HepG2 (cell line): ENCODE results near the gene ASPHD1. TPM values are rescaled to one million over a fixed set of nuclear protein-coding genes. Genes with fewer than 3 reads are reported as not detected.

Experiments
- AGO2 ChIP-seq: fragments of 200-400 bp; formaldehyde crosslinking; optimal IDR thresholded peaks from 2 replicates; pipeline ENCODE3; 2017; ENCODE audit warnings: mild to moderate bottlenecking, low read depth, low read length, moderate library complexity
- ARHGAP35 ChIP-seq: sonication (generic); formaldehyde crosslinking; IDR thresholded peaks from 2 replicates; pipeline ENCODE4 v1.9.0; 2022; ENCODE audit warnings: mild to moderate bottlenecking, inconsistent platforms, moderate library complexity, missing genetic modification reagents, borderline replicate concordance
- BCL6 ChIP-seq: IDR thresholded peaks from 2 replicates; pipeline ENCODE4 v1.6.1; 2016; ENCODE audit warnings: missing genetic modification reagents, missing compliant biosample characterization
- EZH2 ChIP-seq: conservative IDR thresholded peaks from 2 replicates; pipeline ENCODE4 v1.6.1; 2012; ENCODE audit warnings: mild to moderate bottlenecking, low read depth, low read length, moderate library complexity
- HOXA5 ChIP-seq: sonication (generic); formaldehyde crosslinking; IDR thresholded peaks from 2 replicates; pipeline ENCODE4 v1.4.0; 2020; ENCODE audit warnings: missing genetic modification reagents
- JDP2 ChIP-seq: sonication (generic); formaldehyde crosslinking; IDR thresholded peaks from 2 replicates; pipeline ENCODE4 v1.8.1; 2022; ENCODE audit warnings: missing genetic modification reagents, borderline replicate concordance
- MEIS2 ChIP-seq: sonication (generic); formaldehyde crosslinking; IDR thresholded peaks from 2 replicates; pipeline ENCODE4 v1.9.0; 2021; ENCODE audit warnings: mild to moderate bottlenecking, missing genetic modification reagents
- MTF2 ChIP-seq: sonication (generic); formaldehyde crosslinking; IDR thresholded peaks from 2 replicates; pipeline ENCODE4 v1.5.0; 2020; ENCODE audit warnings: missing genetic modification reagents, borderline replicate concordance
- NCOA5 ChIP-seq: sonication (generic); formaldehyde crosslinking; IDR thresholded peaks from 2 replicates; pipeline ENCODE4 v1.4.0; 2020; ENCODE audit warnings: missing genetic modification reagents
- NFATC3 ChIP-seq: sonication (generic); formaldehyde crosslinking; IDR thresholded peaks from 2 replicates; pipeline ENCODE4 v1.5.1; 2020; ENCODE audit warnings: mild to moderate bottlenecking, missing genetic modification reagents
- POLR2AphosphoS5 ChIP-seq: IDR thresholded peaks from 2 replicates; pipeline ENCODE4 v1.6.1; 2012; ENCODE audit warnings: low read depth, low read length
- SRSF1 ChIP-seq: fragments of 200-400 bp; formaldehyde crosslinking; optimal IDR thresholded peaks from 2 replicates; pipeline ENCODE3; 2017; ENCODE audit warnings: mild to moderate bottlenecking, low read depth, low read length, moderate library complexity
- TAF15 ChIP-seq: fragments of 200-400 bp; formaldehyde crosslinking; IDR thresholded peaks from one replicate; pipeline ENCODE4 v1.6.1; 2018; ENCODE audit warnings: mild to moderate bottlenecking, low read depth, low read length; ENCODE audit not compliant: poor library complexity, severe bottlenecking
- TEAD3 ChIP-seq: optimal IDR thresholded peaks from 2 replicates; pipeline ENCODE3; 2016; ENCODE audit warnings: borderline replicate concordance
- THYN1 ChIP-seq: sonication (generic); formaldehyde crosslinking; IDR thresholded peaks from 2 replicates; pipeline ENCODE4 v1.8.1; 2023; ENCODE audit warnings: low read depth, mild to moderate bottlenecking, moderate library complexity, missing genetic modification reagents, borderline replicate concordance
- ZBTB49 ChIP-seq: sonication (generic); formaldehyde crosslinking; IDR thresholded peaks from 2 replicates; pipeline ENCODE4 v1.4.0; 2020; ENCODE audit warnings: missing genetic modification reagents, borderline replicate concordance
- ZBTB7A ChIP-seq: sonication (generic); formaldehyde crosslinking; IDR thresholded peaks from 2 replicates; pipeline ENCODE4 v1.8.0; 2022; ENCODE audit warnings: mild to moderate bottlenecking, missing genetic modification reagents
- ZBTB8A ChIP-seq: sonication (generic); formaldehyde crosslinking; IDR thresholded peaks from 2 replicates; pipeline ENCODE4 v1.4.0; 2020; ENCODE audit warnings: mild to moderate bottlenecking, low read depth, missing genetic modification reagents, borderline replicate concordance
- ZNF280D ChIP-seq: sonication (generic); formaldehyde crosslinking; IDR thresholded peaks from 2 replicates; pipeline ENCODE4 v1.5.1; 2020; ENCODE audit warnings: mild to moderate bottlenecking, missing genetic modification reagents
- ZNF530 ChIP-seq: sonication (generic); formaldehyde crosslinking; IDR thresholded peaks from 2 replicates; pipeline ENCODE4 v1.5.0; 2020; ENCODE audit warnings: low read depth, mild to moderate bottlenecking, missing genetic modification reagents
- ZNF703 ChIP-seq: sonication (generic); formaldehyde crosslinking; IDR thresholded peaks from 2 replicates; pipeline ENCODE4 v1.5.1; 2020; ENCODE audit warnings: missing genetic modification reagents, mild to moderate bottlenecking, moderate library complexity, borderline replicate concordance
- ZNF709 ChIP-seq: sonication (generic); formaldehyde crosslinking; IDR thresholded peaks from 2 replicates; pipeline ENCODE4 v1.5.0; 2020; ENCODE audit warnings: mild to moderate bottlenecking, missing genetic modification reagents
- ZNF850 ChIP-seq: sonication (generic); formaldehyde crosslinking; conservative IDR thresholded peaks from 2 replicates; pipeline ENCODE4 v1.9.0; 2021; ENCODE audit warnings: mild to moderate bottlenecking, missing genetic modification reagents
- ZSCAN31 ChIP-seq: sonication (generic); formaldehyde crosslinking; IDR thresholded peaks from 2 replicates; pipeline ENCODE4 v1.5.0; 2020; ENCODE audit warnings: low read depth, mild to moderate bottlenecking, missing genetic modification reagents
- polyA plus RNA-seq, 8 experiments: library from polyadenylated mRNA; depleted of rRNA in 3 of 8; stranded (reverse) in 7 of 8; unstranded in 1 of 8; fragments of >200 nt; fragmentation: Illumina TruSeq in 4 of 8; extraction: Trizol in 4 of 8; gene quantifications; 2 replicates each; pipeline versions ENCODE4 v1.2.1 to v1.2.3, GENCODE V29; 2011 to 2016; ENCODE audit warnings: low read depth in 4 of 8, missing spikeins in 1 of 8, mixed read lengths in 1 of 8; ENCODE audit not compliant: insufficient read depth in 1 of 8
- total RNA-seq, 5 experiments: library from RNA; depleted of rRNA; stranded (reverse); fragments of >200 nt; fragmentation: Illumina TruSeq; extraction: Trizol; gene quantifications; 2 replicates each; pipeline ENCODE4 v1.2.3, GENCODE V29; 2016; ENCODE audit warnings: low read depth in 1 of 5

Gene ASPHD1
- total and polyA plus RNA-seq, 2 of the 13 experiments (the other 11 are each of a cell fraction or from before 2014, with no cell fraction given): 13.1 to 19.7 TPM

GRCh38 chr16:29863669-29863984 is 36.7 kb upstream of the ASPHD1 start (continued):
- TF ChIP-seq EZH2: no peak
- no peak for TF ChIP-seq NFATC3 (CRISPR knock-in tag)
- TF ChIP-seq ZNF280D: 0 out of 2 replicates have a peak, but pooled peaks have one; percentile 46
- TF ChIP-seq TEAD3 (CRISPR knock-in tag): no peak
- TF ChIP-seq ZNF850: no peak
- no peak for TF ChIP-seq ZNF703
- peak; percentile 54 for TF ChIP-seq SRSF1
- TF ChIP-seq HOXA5 (CRISPR knock-in tag): no peak
- 0 out of 2 replicates have a peak, but pooled peaks have one; percentile 42 for TF ChIP-seq ARHGAP35 (CRISPR knock-in tag)
- TF ChIP-seq JDP2: no peak
- no peak for TF ChIP-seq NCOA5 (CRISPR knock-in tag)
- TF ChIP-seq THYN1 (CRISPR knock-in tag): no peak
- no peak for TF ChIP-seq TAF15
- 0 out of 2 replicates have a peak, but pooled peaks have one; percentile 1 for TF ChIP-seq ZNF709 (CRISPR knock-in tag)
- TF ChIP-seq AGO2: no peak
- TF ChIP-seq MTF2 (CRISPR knock-in tag): no peak
- TF ChIP-seq ZBTB49 (CRISPR knock-in tag): no peak
- TF ChIP-seq MEIS2: no peak; the same call in 1 of the 2 replicates
- no peak for TF ChIP-seq ZNF530 (CRISPR knock-in tag)
- TF ChIP-seq ZBTB7A: 0 out of 2 replicates have a peak, but pooled peaks have one; percentile 13
- TF ChIP-seq BCL6 (CRISPR knock-in tag): no peak
- no peak for TF ChIP-seq ZBTB8A
- TF ChIP-seq ZSCAN31 (CRISPR knock-in tag): no peak
- peak; percentile 30; the same call in 1 of the 2 replicates for TF ChIP-seq POLR2AphosphoS5
